Measurements from ENCODE around the gene OR52E2. TPM values are rescaled to one million over a fixed set of nuclear protein-coding genes. Genes with fewer than 3 reads are reported as not detected.

The OR52E2 gene
- total and polyA plus RNA-seq, 12 donors: not detected

- H3K27me3 ChIP-seq: no peaks in the 10 kb centered on the region
- H3K4me1 ChIP-seq (replicated peaks in 1 of 2): no peaks in the 10 kb centered on the region
- H3K4me3 ChIP-seq: no peak overlapping the region
- DNase-seq: no peak
- WGBS, 4 donors: 77 to 91% (median 83%) methylated on average over 8 of the region's 8 CpGs
- intact Hi-C loops (cut with DNase I): no loop called here
- TF ChIP-seq CTCF (IDR thresholded peaks at IDR 0.05) (no peak), POLR2A (IDR thresholded peaks at IDR 0.05) (no peak)
- H3K27ac ChIP-seq: no peak overlapping the region
- H3K9me3 ChIP-seq (replicated peaks in 1 of 3): no peaks in the 10 kb centered on the region
- H3K36me3 ChIP-seq (replicated peaks in 1 of 2): no peaks in the 10 kb centered on the region
Observed at GRCh38 chr11:5092821-5093585, 33.6 kb upstream of the OR52E2 start.

GRCh38 chr11:5090668-5091067, 31.2 kb upstream of the OR52E2 start:
- H3K27me3 ChIP-seq: no peaks in the 10 kb centered on the region
- no peak for TF ChIP-seq POLR2A (IDR thresholded peaks at IDR 0.05)
- no peak for TF ChIP-seq CTCF (IDR thresholded peaks at IDR 0.05)
- H3K36me3 ChIP-seq (replicated peaks in 1 of 2): no peaks in the 10 kb centered on the region
- H3K27ac ChIP-seq: no peak overlapping the region
- WGBS, 4 donors: 77 to 89% (median 84%) methylated on average over 1 of the region's 1 CpG
- H3K9me3 ChIP-seq (replicated peaks in 1 of 3): no peaks in the 10 kb centered on the region
- intact Hi-C loops (cut with DNase I): no loop called here
- DNase-seq: no peak
- H3K4me1 ChIP-seq (replicated peaks in 1 of 2): no peaks in the 10 kb centered on the region
- no peak overlapping the region for H3K4me3 ChIP-seq

GRCh38 chr11:5088556-5088955, 29.1 kb upstream of the OR52E2 start:
- Histone ChIP-seq H3K27ac (no peak overlapping the region), H3K27me3 (no peaks in the 10 kb centered on the region), H3K36me3 (replicated peaks in 1 of 2) (no peaks in the 10 kb centered on the region), H3K9me3 (replicated peaks in 1 of 3) (no peaks in the 10 kb centered on the region), H3K4me3 (no peak overlapping the region), H3K4me1 (replicated peaks in 1 of 2) (no peaks in the 10 kb centered on the region)
- TF ChIP-seq CTCF (IDR thresholded peaks at IDR 0.05) (no peak), POLR2A (IDR thresholded peaks at IDR 0.05) (no peak)
- DNase-seq: no peak
- intact Hi-C loops (cut with DNase I): no loop called here

- TF ChIP-seq CTCF (IDR thresholded peaks at IDR 0.05) (no peak), POLR2A (IDR thresholded peaks at IDR 0.05) (no peak)
- Histone ChIP-seq H3K27ac (no peak overlapping the region), H3K36me3 (replicated peaks in 1 of 2) (no peaks in the 10 kb centered on the region), H3K4me1 (replicated peaks in 1 of 2) (no peaks in the 10 kb centered on the region), H3K9me3 (replicated peaks in 1 of 3) (no peaks in the 10 kb centered on the region), H3K4me3 (no peak overlapping the region), H3K27me3 (no peaks in the 10 kb centered on the region)
- intact Hi-C loops (cut with DNase I): no loop called here
- DNase-seq: no peak
Observed at GRCh38 chr11:5083602-5084001, 24.2 kb upstream of the OR52E2 start.
